HPDE6-E6E7 (cell line): ENCODE measurements around the gene TMX4.
A peak's percentile ranks its signal among the peaks of the same experiment; 100 is the strongest.
"Not testable (repeated sequence)": the region's sequence is repeated elsewhere in the genome, so short reads cannot be mapped to it uniquely, and the experiment has no call there.

Experiments
- DNase-seq: peaks from one replicate; pipeline ENCODE4 v3.0.0; 2011; ENCODE audit warnings: missing footprints; ENCODE audit errors: extremely low spot score

TMX4 gene

GRCh38 chr20:8019246-8019997 lies at the start of gene TMX4:
Gene TMX4, minus strand, starts transcription at chr20:8019761. Its CDS starts 148 bp downstream, at chr20:8019613.
- DNase-seq, result peak; percentile 98

DNA sequence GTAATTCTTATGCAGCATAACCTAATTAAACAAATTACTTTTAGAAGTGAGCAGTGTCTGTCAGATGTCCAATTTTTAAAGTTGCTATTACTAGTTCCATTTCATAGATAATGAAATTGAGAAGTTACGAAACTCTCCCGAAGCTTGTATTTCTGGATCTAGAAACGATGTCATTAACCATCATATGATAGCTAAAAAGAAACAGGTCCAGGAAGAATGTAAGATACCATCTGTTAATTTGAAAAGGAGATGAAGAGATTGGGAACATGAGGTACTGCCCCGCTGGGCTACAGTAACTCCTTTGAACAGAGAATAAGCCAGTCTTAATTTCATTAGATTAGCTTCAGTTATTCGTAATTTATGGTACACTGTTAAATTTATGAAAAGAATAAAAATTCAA lies 47.5 kb upstream of the TMX4 start:
- DNase-seq, result no peak

DNA sequence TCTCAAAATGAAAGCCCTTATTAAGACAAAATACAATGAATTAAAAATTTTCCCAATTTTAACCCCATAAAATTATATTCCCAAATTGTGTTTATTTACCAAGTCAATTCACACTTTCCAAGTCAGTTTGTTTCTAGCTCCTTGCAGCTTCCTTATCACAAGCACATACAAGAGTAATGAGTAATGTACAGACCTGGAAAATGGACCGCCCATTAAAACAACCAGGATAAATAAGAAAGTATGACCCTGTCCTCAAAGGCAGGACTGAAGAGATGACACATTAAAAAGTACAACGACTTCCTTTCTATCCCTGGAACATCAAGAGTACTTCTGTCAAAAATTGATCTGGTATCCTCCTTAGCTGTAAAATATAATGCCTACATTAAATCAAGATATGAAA lies 47.1 kb upstream of the TMX4 start:
- DNase-seq, result no peak

GRCh38 chr20:8065691-8066090 lies 46.1 kb upstream of the TMX4 start:
- DNase-seq, result no peak

DNA sequence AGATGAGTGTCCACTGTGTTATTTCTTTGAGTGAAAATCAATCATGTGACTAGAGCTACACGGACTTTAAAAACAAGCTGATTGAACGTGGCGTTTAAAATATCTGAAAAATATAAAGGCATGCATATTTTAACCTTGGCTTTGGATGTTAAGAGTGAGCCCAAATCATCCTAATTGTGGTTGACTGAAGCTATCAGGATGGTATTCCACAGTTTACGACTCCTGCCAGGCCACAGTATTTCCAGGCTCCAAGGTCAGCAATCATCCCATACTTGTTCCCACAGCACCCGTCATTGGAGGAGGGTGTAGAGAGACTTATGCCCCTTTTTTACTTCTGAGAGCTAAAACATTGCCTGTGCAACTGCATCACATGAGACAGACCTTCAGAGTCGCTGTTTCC lies 43.2 kb upstream of the TMX4 start:
- no peak for DNase-seq

- no peak for DNase-seq
Observed at GRCh38 chr20:8061861-8062518, 42.4 kb upstream of the TMX4 start.

DNA sequence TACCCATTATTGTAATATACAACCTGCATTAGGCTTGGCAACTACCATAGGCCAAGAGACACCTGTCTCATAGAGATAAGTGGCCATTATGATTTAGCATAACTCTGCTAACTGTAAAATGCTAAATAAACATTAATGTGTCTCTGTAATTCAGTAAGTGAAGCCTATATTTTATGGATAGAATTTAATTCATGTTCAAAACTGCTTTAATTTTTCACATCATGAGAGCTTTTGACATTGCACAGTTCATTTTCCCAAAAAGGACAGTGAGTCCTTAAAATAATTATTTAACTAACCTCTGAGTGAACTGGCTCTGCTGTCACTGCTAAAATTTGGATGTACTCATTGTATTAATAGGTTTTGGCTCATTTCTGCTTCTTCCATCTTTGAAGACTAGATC lies 41.4 kb upstream of the TMX4 start:
- no peak for DNase-seq

GRCh38 chr20:8057871-8058270 lies 38.3 kb upstream of the TMX4 start:
- DNase-seq, result no peak

DNA sequence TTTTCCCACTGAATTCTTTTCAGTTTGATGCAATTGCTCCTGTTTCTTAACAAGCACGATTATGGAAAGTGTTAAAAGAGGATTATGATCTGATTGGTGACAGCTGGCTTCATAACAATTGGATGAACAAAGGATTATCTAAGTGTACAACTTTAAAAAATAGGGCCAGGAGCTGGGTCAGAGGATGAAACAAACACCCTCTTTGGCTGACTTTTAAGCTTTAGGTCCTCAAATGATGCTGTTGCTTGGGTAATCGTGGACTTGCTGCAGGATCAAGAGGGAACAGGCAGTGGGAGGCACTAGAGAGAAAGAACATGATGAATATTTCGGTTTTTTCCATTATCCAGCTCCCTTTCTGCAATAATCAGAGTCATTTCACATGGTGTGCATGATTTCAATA lies 35.5 kb upstream of the TMX4 start:
- DNase-seq, result no peak

- DNase-seq, result no peak
Observed at GRCh38 chr20:8050157-8050837, 30.7 kb upstream of the TMX4 start.

GRCh38 chr20:8049310-8049709 lies 29.7 kb upstream of the TMX4 start:
- no peak for DNase-seq

GRCh38 chr20:8045946-8046345 lies 26.4 kb upstream of the TMX4 start:
- DNase-seq, result no peak

- peak; percentile 71 for DNase-seq
Observed at GRCh38 chr20:8043687-8044282, 24.2 kb upstream of the TMX4 start.

- no peak for DNase-seq
Observed at GRCh38 chr20:8039042-8039441, 19.5 kb upstream of the TMX4 start.

DNA sequence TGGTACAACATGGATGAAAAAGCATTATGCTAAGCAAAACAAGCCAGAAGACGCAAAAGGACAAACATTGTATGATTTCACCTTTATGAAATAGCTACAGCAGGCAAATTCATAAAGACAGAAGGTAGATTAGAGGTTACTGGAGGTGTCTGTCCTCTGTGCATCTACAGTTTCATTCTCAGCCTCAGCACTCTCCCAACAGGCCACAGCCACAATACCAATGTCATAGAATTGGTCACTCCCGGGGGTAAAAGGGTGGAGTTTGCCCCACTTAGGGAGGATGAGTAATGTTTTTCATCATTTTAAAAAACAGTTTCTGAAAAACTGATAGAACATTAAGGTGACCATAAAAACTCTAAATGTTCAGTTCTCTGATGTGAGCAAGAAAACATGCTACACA lies 17.2 kb upstream of the TMX4 start:
- no peak for DNase-seq

- DNase-seq, result no peak
Observed at GRCh38 chr20:8033151-8033841, 13.7 kb upstream of the TMX4 start.

GRCh38 chr20:8032499-8032898 lies 12.9 kb upstream of the TMX4 start:
- no peak for DNase-seq

DNA sequence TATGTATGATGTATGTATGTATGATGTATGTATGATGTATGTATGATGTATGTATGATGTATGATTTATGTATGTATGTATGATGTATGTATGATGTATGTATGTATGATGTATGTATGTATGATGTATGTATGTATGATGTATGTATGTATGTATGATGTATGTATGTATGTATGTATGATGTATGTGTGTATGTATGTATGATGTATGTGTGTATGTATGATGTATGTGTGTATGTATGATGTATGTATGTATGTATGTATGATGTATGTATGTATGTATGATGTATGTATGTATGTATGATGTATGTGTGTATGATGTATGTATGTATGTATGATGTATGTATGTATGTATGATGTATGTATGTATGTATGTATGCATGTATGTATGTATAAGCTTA lies 12.0 kb upstream of the TMX4 start:
- DNase-seq, result not testable (repeated sequence)

DNA sequence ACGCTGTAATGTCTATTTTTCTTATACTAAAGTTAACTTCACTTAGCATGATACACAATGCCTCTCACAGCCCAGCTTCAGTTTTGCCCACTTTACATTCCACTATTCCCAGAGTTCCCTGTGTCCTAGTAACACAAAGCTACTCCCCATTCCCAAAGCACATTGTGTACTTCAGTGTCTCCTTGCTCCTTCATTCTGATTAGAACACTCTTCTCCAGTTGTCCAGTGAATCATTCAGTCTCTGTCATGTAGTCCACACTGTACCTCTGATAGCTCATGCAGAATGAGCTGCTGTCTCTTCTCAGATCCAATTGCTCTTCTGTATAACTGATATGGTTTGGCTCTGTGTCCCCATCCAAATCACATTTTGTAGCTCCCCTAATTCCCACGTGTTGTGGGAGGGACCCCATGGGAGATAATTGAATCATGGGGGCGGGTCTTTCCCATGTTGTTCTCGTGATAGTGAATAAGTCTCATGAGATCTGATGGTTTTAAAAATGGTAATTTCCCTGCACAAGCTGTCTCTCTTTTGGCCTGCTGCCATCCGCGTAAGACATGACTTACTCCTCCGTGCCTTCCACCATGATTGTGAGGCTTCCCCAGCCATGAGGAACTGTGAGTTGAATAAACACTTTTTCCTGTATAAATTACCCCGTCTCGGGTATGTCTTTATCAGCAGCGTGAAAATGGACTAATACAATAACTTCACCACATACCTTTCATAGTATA lies 2.1 kb upstream of the TMX4 start:
- no peak for DNase-seq

DNA sequence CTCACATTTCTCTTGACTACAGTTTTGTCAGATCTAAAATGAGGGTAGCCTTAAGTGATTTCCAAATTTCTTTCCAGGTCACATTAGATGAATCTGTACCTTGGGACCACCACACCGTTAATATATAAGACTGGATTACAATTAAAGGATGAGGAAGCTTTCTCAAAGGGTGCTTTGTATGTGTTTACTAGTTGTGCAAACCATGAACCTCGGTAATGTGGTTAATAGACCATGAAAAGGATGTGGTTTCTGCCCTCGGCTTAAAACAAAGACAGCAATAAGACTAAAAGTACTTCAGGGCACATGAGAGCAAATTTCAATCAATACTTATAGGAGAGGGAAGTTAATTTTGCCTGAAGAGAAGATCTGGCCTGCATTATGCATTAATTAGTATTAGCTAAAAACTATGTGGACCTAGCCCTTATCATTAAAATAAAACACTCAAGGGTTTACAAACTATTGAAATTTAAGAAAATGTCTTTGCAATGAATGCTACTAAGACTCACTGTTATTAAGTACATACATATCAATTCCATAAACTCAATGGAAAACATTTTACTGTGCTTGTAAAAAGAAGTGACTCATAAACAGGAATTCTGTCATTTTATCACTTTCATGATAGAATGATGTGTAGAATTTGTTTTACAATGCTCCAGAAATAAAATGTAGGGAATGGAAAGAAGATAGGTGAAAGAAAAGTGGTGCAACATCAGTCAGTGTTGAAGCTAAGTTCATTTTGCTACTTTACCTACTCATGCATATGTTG lies 936 bp upstream of the TMX4 start:
- no peak for DNase-seq

DNA sequence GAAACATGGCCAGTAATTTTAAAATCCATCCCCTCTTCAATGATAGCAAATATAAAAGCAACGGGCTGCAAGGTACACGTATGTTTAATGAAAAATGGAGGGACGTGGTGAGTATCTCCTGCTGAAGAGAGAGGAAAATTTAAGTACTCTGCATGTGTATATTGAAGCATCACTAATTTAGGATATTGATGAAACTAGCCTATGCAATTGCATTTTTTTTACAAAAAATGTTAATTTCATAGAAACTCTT lies 362 bp upstream of the TMX4 start:
- DNase-seq, result no peak
